GM12878 (cell line): ENCODE data around the gene LMAN2L.

Experiments used
- MYC ChIP-seq: IDR thresholded peaks from 2 replicates; pipeline ENCODE4 v1.6.1; 2011; ENCODE audit warnings: mild to moderate bottlenecking, low read length, moderate library complexity, inconsistent platforms; ENCODE audit not compliant: insufficient read depth, insufficient replicate concordance, insufficient read length, severe bottlenecking
- POLR2AphosphoS5 ChIP-seq: IDR thresholded peaks from 2 replicates; pipeline ENCODE4 v1.6.1; 2011; ENCODE audit warnings: mild to moderate bottlenecking, low read length, inconsistent platforms
- SPI1 ChIP-seq: IDR thresholded peaks from 2 replicates; pipeline ENCODE4 v1.6.1; 2011; ENCODE audit warnings: low read depth, mild to moderate bottlenecking, low read length, moderate library complexity, borderline replicate concordance; ENCODE audit not compliant: insufficient read depth

DNA sequence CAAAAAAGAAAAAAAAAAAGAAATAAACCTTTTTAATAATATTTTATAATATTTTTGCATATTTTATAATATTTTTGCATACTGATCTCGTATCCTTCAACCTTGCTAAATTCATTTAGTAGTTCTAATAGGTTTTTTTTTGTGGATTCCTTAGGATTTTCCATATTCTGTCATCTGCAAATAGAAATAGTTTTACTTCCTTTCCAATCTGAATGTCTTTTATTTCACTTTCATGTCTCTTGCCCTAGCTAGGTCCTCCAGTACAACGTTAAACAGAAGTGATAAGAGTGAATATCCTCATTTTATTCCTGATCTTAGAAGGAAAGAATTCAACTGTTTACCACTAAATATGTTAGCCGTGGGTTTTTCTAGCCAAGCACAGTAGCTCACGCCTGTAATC is 13.7 kb downstream of the LMAN2L start:
- TF ChIP-seq MYC (no peak), SPI1 (no peak), POLR2AphosphoS5 (no peak)
